HepG2 (cell line): ENCODE results near the gene CNNM3. TPM values are rescaled to one million over a fixed set of nuclear protein-coding genes. Genes with fewer than 3 reads are reported as not detected.

Experiments
- CHCHD3 ChIP-seq: sonication (generic); formaldehyde crosslinking; IDR thresholded peaks from 2 replicates; pipeline ENCODE4 v1.8.0; 2022; ENCODE audit warnings: mild to moderate bottlenecking, missing genetic modification reagents, moderate library complexity
- FOXA1 ChIP-seq, 2 experiments: fragments of 450-650 bp in 1 of 2; sonication (generic) in 1 of 2; formaldehyde crosslinking in 1 of 2; IDR thresholded peaks; 2 replicates each; pipeline versions ENCODE4 v1.4.0 to v1.6.1; 2016 to 2020; ENCODE audit warnings: missing genetic modification reagents in 1 of 2
- HNRNPLL ChIP-seq: fragments of 200-400 bp; formaldehyde crosslinking; IDR thresholded peaks from 2 replicates; pipeline ENCODE4 v1.6.1; 2017; ENCODE audit warnings: mild to moderate bottlenecking, low read depth, low read length; ENCODE audit not compliant: poor library complexity, severe bottlenecking
- HOXA5 ChIP-seq: sonication (generic); formaldehyde crosslinking; IDR thresholded peaks from 2 replicates; pipeline ENCODE4 v1.4.0; 2020; ENCODE audit warnings: missing genetic modification reagents
- MAZ ChIP-seq, 2 experiments: sonication (generic) in 1 of 2; formaldehyde crosslinking in 1 of 2; IDR thresholded peaks; 2 replicates each; pipeline versions ENCODE4 v1.5.0 to v1.6.1; 2012 to 2020; ENCODE audit warnings: low read depth in 2 of 2, mild to moderate bottlenecking in 2 of 2, borderline replicate concordance in 1 of 2, improper control_type of control experiment in 1 of 2, low read length in 1 of 2, missing genetic modification reagents in 1 of 2, moderate library complexity in 1 of 2
- MTF1 ChIP-seq: sonication (generic); formaldehyde crosslinking; IDR thresholded peaks from 2 replicates; pipeline ENCODE4 v1.5.0; 2020; ENCODE audit warnings: missing genetic modification reagents
- SMAD9 ChIP-seq: sonication (generic); formaldehyde crosslinking; IDR thresholded peaks from 2 replicates; pipeline ENCODE4 v1.5.1; 2020; ENCODE audit warnings: mild to moderate bottlenecking, missing genetic modification reagents
- TARDBP ChIP-seq: sonication (generic); formaldehyde crosslinking; IDR thresholded peaks from 2 replicates; pipeline ENCODE4 v1.8.0; 2022; ENCODE audit warnings: mild to moderate bottlenecking, missing genetic modification reagents
- TCF7 ChIP-seq: sonication (generic); IDR thresholded peaks from 2 replicates; pipeline ENCODE4 v1.6.1; 2016; ENCODE audit warnings: antibody characterized with exemption, low read depth
- ZBTB8A ChIP-seq: sonication (generic); formaldehyde crosslinking; IDR thresholded peaks from 2 replicates; pipeline ENCODE4 v1.4.0; 2020; ENCODE audit warnings: mild to moderate bottlenecking, low read depth, missing genetic modification reagents, borderline replicate concordance
- ZFP41 ChIP-seq: sonication (generic); formaldehyde crosslinking; IDR thresholded peaks from 2 replicates; pipeline ENCODE4 v1.4.0; 2020; ENCODE audit warnings: mild to moderate bottlenecking, missing genetic modification reagents, borderline replicate concordance
- ZFP82 ChIP-seq: sonication (generic); formaldehyde crosslinking; IDR thresholded peaks from 2 replicates; pipeline ENCODE4 v1.5.1; 2020; ENCODE audit warnings: mild to moderate bottlenecking, missing genetic modification reagents, borderline replicate concordance
- ZNF549 ChIP-seq: sonication (generic); formaldehyde crosslinking; IDR thresholded peaks from 2 replicates; pipeline ENCODE4 v1.5.0; 2020; ENCODE audit warnings: missing genetic modification reagents
- ZNF777 ChIP-seq: sonication (generic); formaldehyde crosslinking; IDR thresholded peaks from 2 replicates; pipeline ENCODE4 v1.4.0; 2020; ENCODE audit warnings: missing genetic modification reagents
- ZNF850 ChIP-seq: sonication (generic); formaldehyde crosslinking; conservative IDR thresholded peaks from 2 replicates; pipeline ENCODE4 v1.9.0; 2021; ENCODE audit warnings: mild to moderate bottlenecking, missing genetic modification reagents
- polyA plus RNA-seq, 8 experiments: library from polyadenylated mRNA; depleted of rRNA in 3 of 8; stranded (reverse) in 7 of 8; unstranded in 1 of 8; fragments of >200 nt; fragmentation: Illumina TruSeq in 4 of 8; extraction: Trizol in 4 of 8; gene quantifications; 2 replicates each; pipeline versions ENCODE4 v1.2.1 to v1.2.3, GENCODE V29; 2011 to 2016; ENCODE audit warnings: low read depth in 4 of 8, missing spikeins in 1 of 8, mixed read lengths in 1 of 8; ENCODE audit not compliant: insufficient read depth in 1 of 8
- total RNA-seq, 5 experiments: library from RNA; depleted of rRNA; stranded (reverse); fragments of >200 nt; fragmentation: Illumina TruSeq; extraction: Trizol; gene quantifications; 2 replicates each; pipeline ENCODE4 v1.2.3, GENCODE V29; 2016; ENCODE audit warnings: low read depth in 1 of 5
- TF ChIP-seq, protein P1 (sequence below): sonication (generic); formaldehyde crosslinking; IDR thresholded peaks from 2 replicates; pipeline ENCODE4 v1.5.1; 2020; ENCODE audit warnings: mild to moderate bottlenecking, missing genetic modification reagents, borderline replicate concordance
- TF ChIP-seq, protein P2 (sequence below): sonication (generic); formaldehyde crosslinking; IDR thresholded peaks from 2 replicates; pipeline ENCODE4 v1.4.0; 2020; ENCODE audit warnings: missing genetic modification reagents
- TF ChIP-seq, protein P3 (sequence below): sonication (generic); formaldehyde crosslinking; IDR thresholded peaks from 2 replicates; pipeline ENCODE4 v1.8.1; 2022; ENCODE audit warnings: mild to moderate bottlenecking, missing genetic modification reagents
- TF ChIP-seq, protein P4 (sequence below): sonication (generic); formaldehyde crosslinking; conservative IDR thresholded peaks from 2 replicates; pipeline ENCODE4 v1.4.0; 2020; ENCODE audit warnings: missing genetic modification reagents

CNNM3 gene
- total and polyA plus RNA-seq, 2 of the 13 experiments (the other 11 are each of a cell fraction or from before 2014, with no cell fraction given): 21.2 to 27.9 TPM

DNA sequence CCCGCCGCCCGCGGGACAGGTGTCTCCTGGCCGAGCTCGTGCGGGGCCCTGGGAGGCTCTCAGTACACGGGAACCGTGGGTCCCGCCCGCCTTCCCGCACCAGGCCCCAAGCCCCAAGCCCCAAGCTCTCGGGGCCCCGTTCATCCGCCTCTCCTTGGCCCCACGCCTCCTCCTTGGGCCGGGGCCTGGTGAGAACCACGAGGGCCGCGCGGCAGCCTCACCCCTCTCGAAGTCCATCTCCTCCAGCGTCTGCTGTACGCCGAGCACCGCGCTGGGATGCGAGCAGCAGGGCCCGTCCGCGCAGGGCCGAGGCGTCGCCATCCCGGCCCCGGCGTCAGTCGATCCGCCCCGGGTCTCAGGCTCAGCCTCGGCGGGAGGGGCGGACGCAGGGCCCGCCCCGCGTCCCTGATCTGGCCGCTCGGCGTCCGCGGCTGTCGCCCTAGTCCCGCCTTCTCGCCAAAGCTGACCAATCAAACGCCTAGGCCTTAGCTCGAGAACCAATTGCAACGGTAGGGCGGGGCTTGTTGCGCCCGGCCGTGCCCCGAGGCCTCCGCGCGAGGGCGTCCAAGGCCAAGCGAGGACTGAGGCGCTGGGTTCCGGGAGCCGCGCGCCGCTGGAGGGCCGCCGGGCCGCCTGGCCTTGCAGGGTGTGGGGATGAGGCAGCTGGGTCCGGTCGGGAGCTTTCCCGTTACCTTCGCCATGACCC, 41.8 kb downstream of the CNNM3 start, which contains the start of gene ANKRD39 (continued):
- TF ChIP-seq, protein P1, sequence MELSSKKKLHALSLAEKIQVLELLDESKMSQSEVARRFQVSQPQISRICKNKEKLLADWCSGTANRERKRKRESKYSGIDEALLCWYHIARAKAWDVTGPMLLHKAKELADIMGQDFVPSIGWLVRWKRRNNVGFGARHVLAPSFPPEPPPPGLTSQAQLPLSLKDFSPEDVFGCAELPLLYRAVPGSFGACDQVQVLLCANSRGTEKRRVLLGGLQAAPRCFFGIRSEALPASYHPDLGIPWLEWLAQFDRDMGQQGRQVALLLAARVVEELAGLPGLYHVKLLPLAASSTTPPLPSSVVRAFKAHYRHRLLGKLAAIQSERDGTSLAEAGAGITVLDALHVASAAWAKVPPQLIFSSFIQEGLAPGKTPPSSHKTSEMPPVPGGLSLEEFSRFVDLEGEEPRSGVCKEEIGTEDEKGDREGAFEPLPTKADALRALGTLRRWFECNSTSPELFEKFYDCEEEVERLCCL (CRISPR knock-in tag): peak; percentile 89; the same call in 1 of the 2 replicates
- TF ChIP-seq HNRNPLL (peak; percentile 70), ZFP41 (CRISPR knock-in tag) (no peak), ZBTB8A (CRISPR knock-in tag) (0 out of 2 replicates have a peak, but pooled peaks have one; percentile 26), CHCHD3 (CRISPR knock-in tag) (no peak; the same call in 1 of the 2 replicates), TARDBP (peak; percentile 95), ZNF549 (CRISPR knock-in tag) (no peak), MAZ (IDR thresholded peaks at IDR 0.05; ENCODE audit: borderline replicate concordance, low read depth, low read length) (peak; percentile 84), MAZ (CRISPR knock-in tag; IDR thresholded peaks at IDR 0.05; ENCODE audit: low read depth) (peak; percentile 97), MTF1 (CRISPR knock-in tag) (peak; percentile 61; the same call in 1 of the 2 replicates), ZFP82 (CRISPR knock-in tag) (no peak; the same call in 1 of the 2 replicates), FOXA1 (IDR thresholded peaks at IDR 0.05) (no peak), FOXA1 (CRISPR knock-in tag; IDR thresholded peaks at IDR 0.05) (peak; percentile 36; the same call in 1 of the 2 replicates), HOXA5 (CRISPR knock-in tag) (peak; percentile 98), TCF7 (no peak), ZNF777 (peak; percentile 85), ZNF850 (CRISPR knock-in tag) (no peak; the same call in 1 of the 2 replicates), SMAD9 (CRISPR knock-in tag) (no peak)
- TF ChIP-seq, protein P2, sequence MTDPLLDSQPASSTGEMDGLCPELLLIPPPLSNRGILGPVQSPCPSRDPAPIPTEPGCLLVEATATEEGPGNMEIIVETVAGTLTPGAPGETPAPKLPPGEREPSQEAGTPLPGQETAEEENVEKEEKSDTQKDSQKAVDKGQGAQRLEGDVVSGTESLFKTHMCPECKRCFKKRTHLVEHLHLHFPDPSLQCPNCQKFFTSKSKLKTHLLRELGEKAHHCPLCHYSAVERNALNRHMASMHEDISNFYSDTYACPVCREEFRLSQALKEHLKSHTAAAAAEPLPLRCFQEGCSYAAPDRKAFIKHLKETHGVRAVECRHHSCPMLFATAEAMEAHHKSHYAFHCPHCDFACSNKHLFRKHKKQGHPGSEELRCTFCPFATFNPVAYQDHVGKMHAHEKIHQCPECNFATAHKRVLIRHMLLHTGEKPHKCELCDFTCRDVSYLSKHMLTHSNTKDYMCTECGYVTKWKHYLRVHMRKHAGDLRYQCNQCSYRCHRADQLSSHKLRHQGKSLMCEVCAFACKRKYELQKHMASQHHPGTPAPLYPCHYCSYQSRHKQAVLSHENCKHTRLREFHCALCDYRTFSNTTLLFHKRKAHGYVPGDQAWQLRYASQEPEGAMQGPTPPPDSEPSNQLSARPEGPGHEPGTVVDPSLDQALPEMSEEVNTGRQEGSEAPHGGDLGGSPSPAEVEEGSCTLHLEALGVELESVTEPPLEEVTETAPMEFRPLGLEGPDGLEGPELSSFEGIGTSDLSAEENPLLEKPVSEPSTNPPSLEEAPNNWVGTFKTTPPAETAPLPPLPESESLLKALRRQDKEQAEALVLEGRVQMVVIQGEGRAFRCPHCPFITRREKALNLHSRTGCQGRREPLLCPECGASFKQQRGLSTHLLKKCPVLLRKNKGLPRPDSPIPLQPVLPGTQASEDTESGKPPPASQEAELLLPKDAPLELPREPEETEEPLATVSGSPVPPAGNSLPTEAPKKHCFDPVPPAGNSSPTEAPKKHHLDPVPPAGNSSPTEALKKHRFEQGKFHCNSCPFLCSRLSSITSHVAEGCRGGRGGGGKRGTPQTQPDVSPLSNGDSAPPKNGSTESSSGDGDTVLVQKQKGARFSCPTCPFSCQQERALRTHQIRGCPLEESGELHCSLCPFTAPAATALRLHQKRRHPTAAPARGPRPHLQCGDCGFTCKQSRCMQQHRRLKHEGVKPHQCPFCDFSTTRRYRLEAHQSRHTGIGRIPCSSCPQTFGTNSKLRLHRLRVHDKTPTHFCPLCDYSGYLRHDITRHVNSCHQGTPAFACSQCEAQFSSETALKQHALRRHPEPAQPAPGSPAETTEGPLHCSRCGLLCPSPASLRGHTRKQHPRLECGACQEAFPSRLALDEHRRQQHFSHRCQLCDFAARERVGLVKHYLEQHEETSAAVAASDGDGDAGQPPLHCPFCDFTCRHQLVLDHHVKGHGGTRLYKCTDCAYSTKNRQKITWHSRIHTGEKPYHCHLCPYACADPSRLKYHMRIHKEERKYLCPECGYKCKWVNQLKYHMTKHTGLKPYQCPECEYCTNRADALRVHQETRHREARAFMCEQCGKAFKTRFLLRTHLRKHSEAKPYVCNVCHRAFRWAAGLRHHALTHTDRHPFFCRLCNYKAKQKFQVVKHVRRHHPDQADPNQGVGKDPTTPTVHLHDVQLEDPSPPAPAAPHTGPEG (CRISPR knock-in tag): peak; percentile 96
- TF ChIP-seq, protein P3, sequence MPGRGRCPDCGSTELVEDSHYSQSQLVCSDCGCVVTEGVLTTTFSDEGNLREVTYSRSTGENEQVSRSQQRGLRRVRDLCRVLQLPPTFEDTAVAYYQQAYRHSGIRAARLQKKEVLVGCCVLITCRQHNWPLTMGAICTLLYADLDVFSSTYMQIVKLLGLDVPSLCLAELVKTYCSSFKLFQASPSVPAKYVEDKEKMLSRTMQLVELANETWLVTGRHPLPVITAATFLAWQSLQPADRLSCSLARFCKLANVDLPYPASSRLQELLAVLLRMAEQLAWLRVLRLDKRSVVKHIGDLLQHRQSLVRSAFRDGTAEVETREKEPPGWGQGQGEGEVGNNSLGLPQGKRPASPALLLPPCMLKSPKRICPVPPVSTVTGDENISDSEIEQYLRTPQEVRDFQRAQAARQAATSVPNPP: peak; percentile 62; the same call in 1 of the 2 replicates
- TF ChIP-seq, protein P4, sequence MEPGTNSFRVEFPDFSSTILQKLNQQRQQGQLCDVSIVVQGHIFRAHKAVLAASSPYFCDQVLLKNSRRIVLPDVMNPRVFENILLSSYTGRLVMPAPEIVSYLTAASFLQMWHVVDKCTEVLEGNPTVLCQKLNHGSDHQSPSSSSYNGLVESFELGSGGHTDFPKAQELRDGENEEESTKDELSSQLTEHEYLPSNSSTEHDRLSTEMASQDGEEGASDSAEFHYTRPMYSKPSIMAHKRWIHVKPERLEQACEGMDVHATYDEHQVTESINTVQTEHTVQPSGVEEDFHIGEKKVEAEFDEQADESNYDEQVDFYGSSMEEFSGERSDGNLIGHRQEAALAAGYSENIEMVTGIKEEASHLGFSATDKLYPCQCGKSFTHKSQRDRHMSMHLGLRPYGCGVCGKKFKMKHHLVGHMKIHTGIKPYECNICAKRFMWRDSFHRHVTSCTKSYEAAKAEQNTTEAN (CRISPR knock-in tag): peak; percentile 77
